CD4-positive, CD25-positive, alpha-beta regulatory T cell (primary cell): Measurements from ENCODE around the gene ALDH1L1. TPM values are rescaled to one million over a fixed set of nuclear protein-coding genes. Genes with fewer than 3 reads are reported as not detected.
A peak's percentile ranks its signal among the peaks of the same experiment; 100 is the strongest.

ENCODE experiments used
- ATAC-seq, 2 donors: fragments of 150-1000 bp; cut with Tn5 transposase; one replicate each; pipeline ENCODE4 v1.10.0; 2021; ENCODE audit warnings: low read depth in 2 of 2, moderate number of reproducible peaks in 2 of 2, moderate library complexity in 1 of 2
- DNase-seq, 3 donors: peaks; one replicate each; pipeline versions ENCODE4 v3.0.0 to v3.0.0-alpha.2; 2012 to 2022; ENCODE audit warnings: mixed read lengths in 1 of 3
- H3K27ac ChIP-seq: one replicate; pipeline ENCODE4 v1.7.0; 2013; ENCODE audit warnings: mild to moderate bottlenecking, low read length; ENCODE audit not compliant: insufficient read depth, poor library complexity, severe bottlenecking
- H3K27me3 ChIP-seq: one replicate; pipeline ENCODE4 v1.7.0; 2013; ENCODE audit warnings: low read length; ENCODE audit not compliant: control insufficient read depth, insufficient read depth
- H3K36me3 ChIP-seq: one replicate; pipeline ENCODE4 v1.7.0; 2013; ENCODE audit warnings: mild to moderate bottlenecking, low read length, moderate library complexity; ENCODE audit not compliant: control insufficient read depth, insufficient read depth
- H3K4me1 ChIP-seq: 2 replicates; pipeline ENCODE4 v1.7.0; 2013; ENCODE audit warnings: mild to moderate bottlenecking, low read length; ENCODE audit not compliant: insufficient read depth, control insufficient read depth, poor library complexity, severe bottlenecking
- H3K4me3 ChIP-seq: one replicate; pipeline ENCODE4 v1.7.0; 2013; ENCODE audit warnings: low read depth, mild to moderate bottlenecking, low read length, moderate library complexity
- H3K9me3 ChIP-seq, 2 experiments: 1 replicate in 1 of 2; 2 replicates in 1 of 2; pipeline ENCODE4 v1.7.0; 2013; ENCODE audit warnings: low read length in 2 of 2, mild to moderate bottlenecking in 1 of 2, moderate library complexity in 1 of 2; ENCODE audit not compliant: control insufficient read depth in 2 of 2
- H3K27ac Mint-ChIP-seq, 3 donors: one replicate each; pipeline ENCODE4 v1.8.0; 2020 to 2022; ENCODE audit warnings: mild to moderate bottlenecking in 3 of 3, mixed read lengths in 3 of 3, moderate library complexity in 2 of 3
- H3K27me3 Mint-ChIP-seq: one replicate; pipeline ENCODE4 v1.8.0; 2022; ENCODE audit warnings: mild to moderate bottlenecking, mixed read lengths
- H3K36me3 Mint-ChIP-seq: one replicate; pipeline ENCODE4 v1.8.0; 2020; ENCODE audit warnings: mixed read lengths
- H3K4me1 Mint-ChIP-seq, 4 donors: one replicate each; pipeline ENCODE4 v1.8.0; 2020 to 2022; ENCODE audit warnings: mixed read lengths in 4 of 4, mild to moderate bottlenecking in 1 of 4
- H3K4me3 Mint-ChIP-seq, 4 donors: one replicate each; pipeline ENCODE4 v1.8.0; 2020 to 2022; ENCODE audit warnings: mild to moderate bottlenecking in 4 of 4, mixed read lengths in 4 of 4, moderate library complexity in 3 of 4
- H3K9me3 Mint-ChIP-seq, 7 donors: one replicate each; pipeline ENCODE4 v1.8.0; 2020 to 2022; ENCODE audit warnings: mixed read lengths in 7 of 7, mild to moderate bottlenecking in 3 of 7, moderate library complexity in 2 of 7
- polyA plus RNA-seq, 4 donors: library from polyadenylated mRNA; unstranded; fragments of 300-500 nt; fragmentation: Illumina TruSeq; gene quantifications; one replicate each; pipeline ENCODE4 v1.2.3, GENCODE V29; 2021
- total RNA-seq: library from RNA; stranded (reverse); gene quantifications from one replicate; pipeline ENCODE4 v1.2.3, GENCODE V29; 2022

The ALDH1L1 gene
- total and polyA plus RNA-seq, 5 donors from 2014 or later: 0.08 TPM; not detected in 4

DNA sequence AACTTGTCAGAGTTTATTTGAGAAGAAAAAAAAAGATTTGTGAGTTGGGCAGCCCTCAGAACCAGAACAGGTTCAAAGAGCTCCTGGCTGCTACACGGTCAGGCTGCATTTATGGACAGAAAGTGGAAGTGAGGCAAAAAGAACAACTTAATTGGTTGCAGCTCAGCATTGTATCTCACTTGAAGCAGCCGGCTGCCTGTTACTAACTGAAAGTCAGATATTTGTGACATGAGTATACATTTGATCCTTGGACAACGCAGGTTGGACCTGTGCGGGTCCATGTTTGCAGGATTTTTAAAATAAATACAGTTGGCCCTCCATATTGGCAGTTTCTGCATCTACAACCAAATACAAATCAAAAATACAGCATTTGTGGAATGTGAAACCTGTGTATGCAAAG is 7.5 kb upstream of the ALDH1L1 start:
- Mint-ChIP-seq H3K4me3 (no peak overlapping the region), H3K27ac (no peak overlapping the region), H3K4me1 (no peaks in the 10 kb centered on the region), H3K9me3 (no peaks in the 10 kb centered on the region), H3K36me3 (no peaks in the 10 kb centered on the region), H3K27me3 (peaks cover 31% of the 10 kb centered on the region)
- no peaks in the 10 kb centered on the region for H3K4me1 ChIP-seq
- no peak overlapping the region for H3K4me3 ChIP-seq
- H3K9me3 ChIP-seq: no peaks in the 10 kb centered on the region
- peaks cover 6% of the 10 kb centered on the region for H3K27me3 ChIP-seq
- ATAC-seq: no peak
- no peaks in the 10 kb centered on the region for H3K36me3 ChIP-seq
- no peak overlapping the region for H3K27ac ChIP-seq
- DNase-seq: no peak

- no peaks in the 10 kb centered on the region for H3K4me1 Mint-ChIP-seq
- H3K4me3 ChIP-seq: no peak overlapping the region
- no peak overlapping the region for H3K27ac ChIP-seq
- H3K9me3 Mint-ChIP-seq: no peaks in the 10 kb centered on the region
- ATAC-seq (no peak), DNase-seq (no peak)
- H3K9me3 ChIP-seq: no peaks in the 10 kb centered on the region
- no peak overlapping the region for H3K4me3 Mint-ChIP-seq
- no peaks in the 10 kb centered on the region for H3K4me1 ChIP-seq
- peaks cover 38% of the 10 kb centered on the region for H3K27me3 Mint-ChIP-seq
- no peaks in the 10 kb centered on the region for H3K36me3 ChIP-seq
- peaks cover 8% of the 10 kb centered on the region for H3K27me3 ChIP-seq
- peak overlapping the region in 1 of 3 donors; percentile 27 for H3K27ac Mint-ChIP-seq
- H3K36me3 Mint-ChIP-seq: no peaks in the 10 kb centered on the region
Measured at GRCh38 chr3:126186749-126187148, 6.4 kb upstream of the ALDH1L1 start.

GRCh38 chr3:126186271-126186670 is 5.9 kb upstream of the ALDH1L1 start:
- ATAC-seq: no peak
- no peak for DNase-seq
- H3K27me3 Mint-ChIP-seq: peaks cover 38% of the 10 kb centered on the region

DNA sequence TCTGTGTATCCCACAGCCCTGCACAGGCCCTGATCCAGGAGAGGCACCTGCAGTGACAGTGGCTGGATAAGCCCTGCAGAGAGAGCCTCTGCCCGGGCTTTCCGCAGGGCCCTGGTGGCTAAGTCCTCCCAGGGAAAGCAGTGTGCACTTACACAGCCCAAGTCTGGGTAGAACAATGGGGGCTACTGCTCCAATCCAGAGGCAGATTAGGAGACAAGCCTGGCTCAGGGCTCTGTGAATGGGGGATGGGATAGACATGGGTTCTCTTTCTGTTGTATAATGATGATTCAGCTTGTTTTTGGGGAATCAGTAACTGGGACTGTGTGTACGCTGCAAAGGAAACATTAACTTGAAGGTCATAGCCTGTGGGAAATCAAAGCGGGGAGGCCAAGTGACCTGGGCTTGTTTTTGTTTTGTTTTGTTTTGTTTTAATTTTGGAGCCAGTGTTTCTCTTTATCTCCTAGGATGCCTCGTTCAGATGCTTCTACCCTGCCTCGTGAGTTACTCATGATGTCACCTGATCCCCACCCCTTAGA is 4.1 kb upstream of the ALDH1L1 start:
- no peak for DNase-seq
- Histone ChIP-seq H3K27me3 (peaks cover 4% of the 10 kb centered on the region), H3K4me1 (no peaks in the 10 kb centered on the region), H3K4me3 (no peak overlapping the region), H3K9me3 (no peaks in the 10 kb centered on the region), H3K36me3 (no peaks in the 10 kb centered on the region), H3K27ac (no peak overlapping the region)
- peaks cover 42% of the 10 kb centered on the region for H3K27me3 Mint-ChIP-seq
- H3K4me1 Mint-ChIP-seq: peaks cover 0 to 5% (median 0%) of the 10 kb centered on the region in 4 donors
- H3K9me3 Mint-ChIP-seq: no peaks in the 10 kb centered on the region
- no peak for ATAC-seq
- no peak overlapping the region for H3K27ac Mint-ChIP-seq
- H3K36me3 Mint-ChIP-seq: peaks cover 4% of the 10 kb centered on the region
- no peak overlapping the region for H3K4me3 Mint-ChIP-seq

More at GRCh38 chr3:126186271-126186670, 5.9 kb upstream of the ALDH1L1 start:
- no peaks in the 10 kb centered on the region for H3K4me1 ChIP-seq
- Mint-ChIP-seq H3K4me3 (no peak overlapping the region), H3K4me1 (peaks cover 0 to 1% (median 0%) of the 10 kb centered on the region in 4 donors), H3K9me3 (no peaks in the 10 kb centered on the region), H3K27ac (no peak overlapping the region), H3K36me3 (peaks cover 4% of the 10 kb centered on the region)
- H3K4me3 ChIP-seq: no peak overlapping the region
- no peaks in the 10 kb centered on the region for H3K9me3 ChIP-seq
- no peaks in the 10 kb centered on the region for H3K36me3 ChIP-seq
- H3K27ac ChIP-seq: no peak overlapping the region
- H3K27me3 ChIP-seq: peaks cover 8% of the 10 kb centered on the region

- peak overlapping the region in 1 of 4 donors; percentile 48 for H3K4me3 Mint-ChIP-seq
- Histone ChIP-seq H3K9me3 (no peaks in the 10 kb centered on the region), H3K27me3 (peaks cover 4% of the 10 kb centered on the region), H3K4me1 (no peaks in the 10 kb centered on the region), H3K36me3 (no peaks in the 10 kb centered on the region), H3K27ac (no peak overlapping the region), H3K4me3 (no peak overlapping the region)
- ATAC-seq (no peak), DNase-seq (no peak)
- no peaks in the 10 kb centered on the region for H3K9me3 Mint-ChIP-seq
- H3K27ac Mint-ChIP-seq: no peak overlapping the region
- peaks cover 4% of the 10 kb centered on the region for H3K36me3 Mint-ChIP-seq
- H3K4me1 Mint-ChIP-seq: peaks cover 0 to 5% (median 0%) of the 10 kb centered on the region in 4 donors
- peaks cover 48% of the 10 kb centered on the region for H3K27me3 Mint-ChIP-seq
Measured at GRCh38 chr3:126181398-126181725, 976 bp upstream of the ALDH1L1 start.

DNA sequence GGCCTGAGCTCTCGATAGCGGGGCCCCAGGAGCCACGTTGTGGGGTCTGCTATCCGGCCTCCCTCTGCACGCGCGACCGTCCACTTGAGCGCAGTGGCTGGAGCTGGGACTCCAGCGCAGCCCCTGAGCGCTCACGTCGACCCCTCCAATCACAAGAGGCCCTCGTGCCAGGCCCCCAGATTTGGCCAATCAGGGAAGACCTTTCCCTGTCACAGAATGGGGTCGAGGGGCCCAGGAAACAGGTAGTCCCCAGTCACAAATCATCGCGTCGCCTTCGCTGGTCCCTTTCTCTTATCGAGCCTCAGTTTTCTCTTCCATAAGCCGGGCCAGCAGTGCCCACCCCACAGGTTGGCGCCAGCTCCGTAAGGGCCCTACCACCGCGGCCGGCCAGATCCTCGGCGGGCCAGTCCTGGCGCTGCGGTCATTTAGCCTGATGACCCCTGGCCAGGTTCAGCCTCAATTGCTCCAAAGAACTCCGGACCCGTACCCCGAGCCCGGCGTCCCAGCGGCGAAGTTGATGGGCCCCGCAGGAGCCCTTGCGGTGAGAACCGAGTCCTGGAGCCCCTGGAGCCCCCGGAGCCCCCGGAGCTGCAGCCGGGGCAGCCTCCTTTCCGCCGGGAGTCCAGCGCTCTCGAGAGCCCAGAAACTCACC is 435 bp downstream of the ALDH1L1 start:
- no peak overlapping the region for H3K4me3 ChIP-seq
- peaks cover 60% of the 10 kb centered on the region for H3K27me3 Mint-ChIP-seq
- H3K4me1 ChIP-seq: no peaks in the 10 kb centered on the region
- H3K4me1 Mint-ChIP-seq: peaks cover 0 to 5% (median under 1%) of the 10 kb centered on the region in 4 donors
- ATAC-seq (no peak), DNase-seq (no peak)
- H3K27ac Mint-ChIP-seq: no peak overlapping the region
- no peaks in the 10 kb centered on the region for H3K36me3 ChIP-seq
- H3K27me3 ChIP-seq: peaks cover 4% of the 10 kb centered on the region
- no peaks in the 10 kb centered on the region for H3K9me3 ChIP-seq
- peak overlapping the region in 1 of 4 donors; percentile 49 for H3K4me3 Mint-ChIP-seq
- H3K36me3 Mint-ChIP-seq: peaks cover 4% of the 10 kb centered on the region
- no peak overlapping the region for H3K27ac ChIP-seq
- H3K9me3 Mint-ChIP-seq: peaks cover 0 to 2% (median 0%) of the 10 kb centered on the region in 7 donors

DNA sequence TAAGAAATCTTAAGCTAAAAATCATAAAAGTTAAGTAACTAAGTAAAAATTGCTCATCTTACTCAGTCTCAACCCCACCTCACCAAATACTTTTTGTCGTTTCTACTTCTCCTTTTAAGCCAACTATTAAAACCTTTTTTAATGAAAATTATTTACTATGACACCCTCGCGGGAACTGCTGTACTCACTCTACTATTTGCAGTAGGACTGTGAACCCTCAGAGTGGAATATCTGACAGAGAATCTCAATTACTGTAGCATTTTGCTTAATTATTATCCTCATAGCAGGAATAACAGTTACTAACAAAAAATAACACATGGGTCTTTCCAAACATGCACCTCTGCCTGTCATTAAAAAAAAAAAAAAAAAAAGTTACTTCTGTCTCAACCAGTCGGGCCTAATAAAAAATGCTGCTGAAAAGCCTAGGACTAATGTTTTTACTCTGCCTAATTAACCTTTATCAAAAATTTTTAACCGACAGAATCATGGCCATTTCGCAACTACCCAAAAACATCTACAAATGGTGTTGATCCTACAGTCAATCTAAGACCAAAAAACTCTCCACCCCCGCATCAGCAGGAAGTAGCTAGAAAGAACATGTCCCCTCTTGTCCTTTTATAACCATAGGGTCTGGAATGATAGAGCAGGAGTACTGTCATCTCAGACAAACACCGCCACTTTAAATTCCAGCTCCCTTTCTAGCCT is 10.2 kb downstream of the ALDH1L1 start:
- Mint-ChIP-seq H3K4me1 (peaks cover 0 to 2% (median 0%) of the 10 kb centered on the region in 4 donors), H3K27ac (no peak overlapping the region), H3K4me3 (peak overlapping the region in 1 of 4 donors; percentile 21), H3K36me3 (no peaks in the 10 kb centered on the region), H3K27me3 (peaks cover 57% of the 10 kb centered on the region), H3K9me3 (peaks cover 0 to 6% (median 0%) of the 10 kb centered on the region in 7 donors)
- ATAC-seq (no peak), DNase-seq (no peak)
- no peaks in the 10 kb centered on the region for H3K36me3 ChIP-seq
- H3K9me3 ChIP-seq: no peaks in the 10 kb centered on the region
- H3K27me3 ChIP-seq: peaks cover 26% of the 10 kb centered on the region
- H3K4me3 ChIP-seq: no peak overlapping the region
- H3K27ac ChIP-seq: no peak overlapping the region
- no peaks in the 10 kb centered on the region for H3K4me1 ChIP-seq
